Measurements from ENCODE around the gene CHN1. TPM values are rescaled to one million over a fixed set of nuclear protein-coding genes. Genes with fewer than 3 reads are reported as not detected.

CHN1 gene
- total RNA-seq, 6 donors from 2014 or later = 7.2 to 27.1 (median 11.0) TPM

DNA sequence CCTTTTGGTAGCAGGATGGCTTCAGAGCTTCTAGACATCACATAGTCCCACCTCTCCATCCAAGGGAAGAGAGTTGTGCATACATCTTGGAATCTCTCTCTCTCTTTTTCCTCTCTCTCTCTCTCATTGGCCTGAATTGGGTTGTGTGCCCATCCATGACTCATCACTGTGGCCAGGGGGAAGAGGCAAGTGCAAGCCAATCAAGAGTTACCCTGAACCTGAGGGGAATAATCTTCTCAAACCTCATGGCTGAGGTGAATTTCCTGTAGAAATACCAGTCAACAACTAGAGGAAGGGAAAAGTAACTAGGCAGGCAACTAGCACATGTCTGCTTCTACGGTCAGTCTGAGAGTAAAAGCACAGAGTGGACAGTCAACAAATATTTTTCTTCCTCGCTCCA is 7.3 kb upstream of the CHN1 start:
- no peaks in the 10 kb centered on the region for H3K9me3 ChIP-seq

DNA sequence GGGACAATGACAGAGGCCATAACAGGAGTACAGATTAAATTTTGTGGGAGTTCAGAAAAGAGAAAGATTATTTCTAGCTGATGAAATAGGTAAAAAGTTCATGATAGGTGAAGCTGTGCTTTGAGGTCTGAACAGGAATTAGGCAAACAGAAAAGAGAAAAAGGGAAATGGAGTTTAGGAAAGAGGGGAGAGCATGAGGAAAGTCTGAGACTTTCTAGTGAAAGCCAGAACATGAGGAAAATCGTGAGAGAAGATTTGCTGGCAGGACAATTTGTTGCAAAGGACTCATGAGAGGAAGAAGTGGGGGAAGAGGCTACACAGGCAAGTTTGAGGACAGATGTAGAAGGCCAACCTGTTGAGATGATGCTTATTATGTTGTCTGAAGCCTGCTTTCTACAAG is 6.3 kb upstream of the CHN1 start:
- Histone ChIP-seq H3K9me3 (no peaks in the 10 kb centered on the region), H3K27ac (no peak overlapping the region), H3K27me3 (no peaks in the 10 kb centered on the region), H3K4me3 (no peak overlapping the region), H3K4me1 (peaks cover 0 to 10% (median 0%) of the 10 kb centered on the region in 4 donors), H3K36me3 (no peaks in the 10 kb centered on the region)
- no peak for DNase-seq
- TF ChIP-seq, protein P1, sequence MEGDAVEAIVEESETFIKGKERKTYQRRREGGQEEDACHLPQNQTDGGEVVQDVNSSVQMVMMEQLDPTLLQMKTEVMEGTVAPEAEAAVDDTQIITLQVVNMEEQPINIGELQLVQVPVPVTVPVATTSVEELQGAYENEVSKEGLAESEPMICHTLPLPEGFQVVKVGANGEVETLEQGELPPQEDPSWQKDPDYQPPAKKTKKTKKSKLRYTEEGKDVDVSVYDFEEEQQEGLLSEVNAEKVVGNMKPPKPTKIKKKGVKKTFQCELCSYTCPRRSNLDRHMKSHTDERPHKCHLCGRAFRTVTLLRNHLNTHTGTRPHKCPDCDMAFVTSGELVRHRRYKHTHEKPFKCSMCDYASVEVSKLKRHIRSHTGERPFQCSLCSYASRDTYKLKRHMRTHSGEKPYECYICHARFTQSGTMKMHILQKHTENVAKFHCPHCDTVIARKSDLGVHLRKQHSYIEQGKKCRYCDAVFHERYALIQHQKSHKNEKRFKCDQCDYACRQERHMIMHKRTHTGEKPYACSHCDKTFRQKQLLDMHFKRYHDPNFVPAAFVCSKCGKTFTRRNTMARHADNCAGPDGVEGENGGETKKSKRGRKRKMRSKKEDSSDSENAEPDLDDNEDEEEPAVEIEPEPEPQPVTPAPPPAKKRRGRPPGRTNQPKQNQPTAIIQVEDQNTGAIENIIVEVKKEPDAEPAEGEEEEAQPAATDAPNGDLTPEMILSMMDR (IDR thresholded peaks at IDR 0.05) = no peak
- TF ChIP-seq POLR2AphosphoS5 (IDR thresholded peaks at IDR 0.05) (no peak), EP300 (IDR thresholded peaks at IDR 0.05) (no peak), POLR2A (IDR thresholded peaks at IDR 0.05) (no peak)
- ATAC-seq (ENCODE audit: low FRiP score in 2 of 2) = no peak
- WGBS, 2 donors = 37 to 39% methylated on average over 1 of the region's 1 CpG

More for the DNA sequence above, 7.3 kb upstream of the CHN1 start:
- Histone ChIP-seq H3K4me1 (peaks cover 0 to 9% (median 0%) of the 10 kb centered on the region in 4 donors), H3K27ac (no peak overlapping the region), H3K27me3 (no peaks in the 10 kb centered on the region), H3K4me3 (no peak overlapping the region), H3K36me3 (no peaks in the 10 kb centered on the region)
- TF ChIP-seq POLR2AphosphoS5 (IDR thresholded peaks at IDR 0.05) (no peak), EP300 (IDR thresholded peaks at IDR 0.05) (no peak), POLR2A (IDR thresholded peaks at IDR 0.05) (no peak)
- TF ChIP-seq, protein P1 (IDR thresholded peaks at IDR 0.05) = no peak
- 98 to 100% methylated on average over 2 of the region's 2 CpGs for WGBS, 2 donors
- ATAC-seq (ENCODE audit: low FRiP score in 2 of 2) (no peak), DNase-seq (no peak)

DNA sequence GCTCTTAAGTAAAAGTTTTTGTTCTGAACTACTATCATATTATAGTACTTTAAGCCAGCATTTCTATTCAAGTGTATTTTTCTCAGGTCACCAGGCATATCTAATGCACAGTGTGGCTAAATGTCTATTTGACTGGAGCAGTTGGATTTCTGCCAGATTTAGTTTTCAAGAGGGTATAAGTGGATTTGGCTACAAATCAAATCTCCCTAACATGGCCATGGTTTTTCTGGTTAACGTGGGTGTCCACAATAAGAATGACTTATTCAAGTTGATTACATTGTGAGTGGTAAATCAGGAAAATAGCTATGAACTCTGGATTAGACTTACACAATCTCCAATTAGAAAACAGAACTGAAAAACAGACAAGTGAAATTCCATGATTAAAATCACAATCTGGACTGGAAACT is 5.7 kb upstream of the CHN1 start:
- no peak for ATAC-seq (ENCODE audit: low FRiP score in 2 of 2)
- TF ChIP-seq EP300 (IDR thresholded peaks at IDR 0.05) = no peak
- no peak for TF ChIP-seq POLR2AphosphoS5 (IDR thresholded peaks at IDR 0.05)
- no peak for TF ChIP-seq POLR2A (IDR thresholded peaks at IDR 0.05)
- TF ChIP-seq, protein P1 (IDR thresholded peaks at IDR 0.05) = no peak
- H3K9me3 ChIP-seq = no peaks in the 10 kb centered on the region

DNA sequence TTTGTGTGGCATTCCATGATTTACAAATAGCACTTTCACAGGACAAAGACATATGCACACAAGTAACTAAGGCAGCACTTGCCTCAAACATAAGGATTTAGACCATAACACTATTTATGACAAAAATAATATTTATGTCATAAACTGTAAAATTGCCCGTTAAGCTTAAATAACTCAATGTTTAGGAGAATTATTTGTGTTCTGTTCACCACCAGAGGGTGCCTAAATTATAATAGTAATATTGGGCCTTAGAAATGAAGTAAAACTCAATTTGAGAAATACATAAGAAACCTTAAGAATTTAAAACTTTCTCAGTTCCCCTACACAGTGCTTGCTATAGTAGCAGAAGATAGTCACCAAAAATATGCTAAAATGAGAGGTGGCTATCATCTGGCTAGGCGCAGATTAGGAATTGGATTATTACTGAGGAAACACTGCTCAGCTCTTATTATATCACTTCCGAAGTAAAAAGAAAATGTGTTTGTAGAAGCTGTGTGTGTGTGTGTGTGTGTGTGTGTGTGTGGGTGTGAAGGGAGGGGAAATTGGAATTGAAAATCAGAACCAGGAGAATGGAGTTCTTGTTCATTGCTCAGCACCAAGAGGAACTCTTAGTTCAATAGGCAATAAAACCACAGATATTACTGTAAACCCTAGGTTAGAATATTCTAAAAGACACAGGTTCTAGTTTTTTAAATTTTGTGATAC is 4.9 kb upstream of the CHN1 start:
- WGBS, 2 donors = 70 to 74% methylated on average over 3 of the region's 3 CpGs
- Histone ChIP-seq H3K36me3 (no peaks in the 10 kb centered on the region), H3K4me3 (no peak overlapping the region), H3K9me3 (no peaks in the 10 kb centered on the region), H3K27ac (no peak overlapping the region), H3K27me3 (peaks cover 0 to 5% (median 3%) of the 10 kb centered on the region in 4 donors), H3K4me1 (peaks cover 4 to 19% (median 9%) of the 10 kb centered on the region in 4 donors)
- ATAC-seq (ENCODE audit: low FRiP score in 2 of 2) = no peak
- DNase-seq = no peak
- TF ChIP-seq, protein P1 (IDR thresholded peaks at IDR 0.05) = no peak

More for the DNA sequence above, 5.7 kb upstream of the CHN1 start:
- WGBS, 2 donors = 48 to 52% methylated on average over 1 of the region's 1 CpG
- H3K27me3 ChIP-seq = no peaks in the 10 kb centered on the region
- peaks cover 0 to 15% (median 2%) of the 10 kb centered on the region in 4 donors for H3K4me1 ChIP-seq
- no peak overlapping the region for H3K4me3 ChIP-seq
- no peak overlapping the region for H3K27ac ChIP-seq
- H3K36me3 ChIP-seq = no peaks in the 10 kb centered on the region
- DNase-seq = no peak

All from upper lobe of left lung (tissue), 6 donors.